Subcutaneous adipose tissue (tissue), 4 donors: ENCODE measurements around the gene EPS8. TPM values are rescaled to one million over a fixed set of nuclear protein-coding genes. Genes with fewer than 3 reads are reported as not detected.

ENCODE experiments used
- total RNA-seq, 4 donors: library from RNA; depleted of rRNA; stranded (reverse); fragments of >200 nt; gene quantifications; one replicate each; pipeline ENCODE4 v1.1.0, GENCODE V29; 2016
- TF ChIP-seq, protein P1 (sequence below): fragments of 450-650 bp; IDR thresholded peaks from one replicate; pipeline ENCODE4 v1.5.1; 2016; ENCODE audit warnings: low read depth, mild to moderate bottlenecking, control low read depth, antibody characterized with exemption, moderate library complexity

Gene EPS8
- total RNA-seq, 4 donors from 2014 or later, result 254 to 462 (median 288) TPM

- TF ChIP-seq, protein P1, sequence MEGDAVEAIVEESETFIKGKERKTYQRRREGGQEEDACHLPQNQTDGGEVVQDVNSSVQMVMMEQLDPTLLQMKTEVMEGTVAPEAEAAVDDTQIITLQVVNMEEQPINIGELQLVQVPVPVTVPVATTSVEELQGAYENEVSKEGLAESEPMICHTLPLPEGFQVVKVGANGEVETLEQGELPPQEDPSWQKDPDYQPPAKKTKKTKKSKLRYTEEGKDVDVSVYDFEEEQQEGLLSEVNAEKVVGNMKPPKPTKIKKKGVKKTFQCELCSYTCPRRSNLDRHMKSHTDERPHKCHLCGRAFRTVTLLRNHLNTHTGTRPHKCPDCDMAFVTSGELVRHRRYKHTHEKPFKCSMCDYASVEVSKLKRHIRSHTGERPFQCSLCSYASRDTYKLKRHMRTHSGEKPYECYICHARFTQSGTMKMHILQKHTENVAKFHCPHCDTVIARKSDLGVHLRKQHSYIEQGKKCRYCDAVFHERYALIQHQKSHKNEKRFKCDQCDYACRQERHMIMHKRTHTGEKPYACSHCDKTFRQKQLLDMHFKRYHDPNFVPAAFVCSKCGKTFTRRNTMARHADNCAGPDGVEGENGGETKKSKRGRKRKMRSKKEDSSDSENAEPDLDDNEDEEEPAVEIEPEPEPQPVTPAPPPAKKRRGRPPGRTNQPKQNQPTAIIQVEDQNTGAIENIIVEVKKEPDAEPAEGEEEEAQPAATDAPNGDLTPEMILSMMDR, result no peak
These were observed 160.9 kb downstream of the EPS8 start for GRCh38 chr12:15627995-15628945.

DNA sequence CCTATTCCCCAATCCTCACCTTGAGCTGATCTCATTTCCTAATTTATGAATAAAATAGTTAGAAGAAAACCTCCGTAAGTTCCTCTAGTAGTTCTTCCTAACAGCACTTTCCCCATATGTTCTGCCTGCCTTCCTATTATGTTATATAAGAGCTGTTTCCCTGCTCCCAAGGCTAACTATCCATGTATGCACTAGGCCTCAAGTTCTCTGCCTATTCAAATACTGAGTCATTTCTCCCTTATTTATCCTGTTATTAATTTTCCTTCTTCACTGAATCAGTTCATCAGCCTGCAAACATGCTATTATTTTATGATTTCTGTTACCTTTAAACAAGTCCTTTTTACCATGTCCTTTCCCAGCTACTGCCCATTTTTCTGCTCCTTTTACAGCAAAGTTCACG, 164.1 kb downstream of the EPS8 start:
- TF ChIP-seq, protein P1, result no peak

- TF ChIP-seq, protein P1, result no peak
These were observed 168.2 kb downstream of the EPS8 start for GRCh38 chr12:15620741-15621539.

GRCh38 chr12:15613981-15614380, 175.2 kb downstream of the EPS8 start:
- TF ChIP-seq, protein P1, result no peak

- TF ChIP-seq, protein P1, result no peak
These were observed 180.2 kb downstream of the EPS8 start for GRCh38 chr12:15608941-15609340.

GRCh38 chr12:15608406-15608805, 180.8 kb downstream of the EPS8 start:
- TF ChIP-seq, protein P1, result no peak
